ENCODE data around the gene PPP2R2B.

DNA sequence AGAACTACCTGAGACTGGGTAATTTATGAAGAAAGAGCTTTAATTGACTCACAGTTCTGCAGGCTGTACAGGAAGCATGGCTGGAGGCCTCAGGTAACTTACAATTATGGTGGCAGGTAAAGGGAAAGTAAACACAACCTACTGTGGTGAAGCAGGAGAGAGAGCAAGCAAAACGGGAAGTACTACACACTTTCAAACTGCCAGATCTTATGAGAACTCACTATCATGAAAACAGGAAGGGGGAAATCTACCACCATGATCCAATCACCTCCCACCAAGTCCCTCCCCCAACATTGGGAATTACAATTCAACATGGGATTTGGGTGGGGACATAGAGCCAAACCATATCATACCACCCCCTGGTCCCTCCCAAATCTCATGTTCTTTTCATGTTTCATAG is 303.8 kb downstream of the PPP2R2B start:
- TF ChIP-seq POLR2AphosphoS5 (IDR thresholded peaks at IDR 0.05; ENCODE audit: low read depth, low read length), result no peak
- no peak for TF ChIP-seq ELF1 (IDR thresholded peaks at IDR 0.05; ENCODE audit: borderline replicate concordance, low read depth)
- TF ChIP-seq, protein P1, sequence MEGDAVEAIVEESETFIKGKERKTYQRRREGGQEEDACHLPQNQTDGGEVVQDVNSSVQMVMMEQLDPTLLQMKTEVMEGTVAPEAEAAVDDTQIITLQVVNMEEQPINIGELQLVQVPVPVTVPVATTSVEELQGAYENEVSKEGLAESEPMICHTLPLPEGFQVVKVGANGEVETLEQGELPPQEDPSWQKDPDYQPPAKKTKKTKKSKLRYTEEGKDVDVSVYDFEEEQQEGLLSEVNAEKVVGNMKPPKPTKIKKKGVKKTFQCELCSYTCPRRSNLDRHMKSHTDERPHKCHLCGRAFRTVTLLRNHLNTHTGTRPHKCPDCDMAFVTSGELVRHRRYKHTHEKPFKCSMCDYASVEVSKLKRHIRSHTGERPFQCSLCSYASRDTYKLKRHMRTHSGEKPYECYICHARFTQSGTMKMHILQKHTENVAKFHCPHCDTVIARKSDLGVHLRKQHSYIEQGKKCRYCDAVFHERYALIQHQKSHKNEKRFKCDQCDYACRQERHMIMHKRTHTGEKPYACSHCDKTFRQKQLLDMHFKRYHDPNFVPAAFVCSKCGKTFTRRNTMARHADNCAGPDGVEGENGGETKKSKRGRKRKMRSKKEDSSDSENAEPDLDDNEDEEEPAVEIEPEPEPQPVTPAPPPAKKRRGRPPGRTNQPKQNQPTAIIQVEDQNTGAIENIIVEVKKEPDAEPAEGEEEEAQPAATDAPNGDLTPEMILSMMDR (IDR thresholded peaks at IDR 0.05 in 2 of 3, conservative IDR thresholded peaks at IDR 0.05 in 1 of 3; ENCODE audit: borderline replicate concordance in 1 of 3, insufficient read depth in 1 of 3, low read depth in 2 of 3, low read length in 2 of 3), result no peak
- TF ChIP-seq, protein P2, sequence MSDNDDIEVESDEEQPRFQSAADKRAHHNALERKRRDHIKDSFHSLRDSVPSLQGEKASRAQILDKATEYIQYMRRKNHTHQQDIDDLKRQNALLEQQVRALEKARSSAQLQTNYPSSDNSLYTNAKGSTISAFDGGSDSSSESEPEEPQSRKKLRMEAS (IDR thresholded peaks at IDR 0.05), result no peak
- TF ChIP-seq YY1 (IDR thresholded peaks at IDR 0.05; ENCODE audit: extremely low read depth, insufficient replicate concordance, low read depth, low read length), result no peak
- TF ChIP-seq POLR2A (IDR thresholded peaks at IDR 0.05; ENCODE audit: borderline replicate concordance, extremely low read depth, insufficient read depth, insufficient read length), result no peak
- no peak for TF ChIP-seq JUND (IDR thresholded peaks at IDR 0.05)
